Stimulated activated CD8-positive, alpha-beta memory T cell treated with anti-CD3 and anti-CD28 coated beads, Interleukin-15, amount 100 ng/mL, for 1 hour (primary cell): ENCODE data around the gene KDM1A.
A peak's percentile ranks its signal among the peaks of the same experiment; 100 is the strongest.

Experiments
- DNase-seq: peaks from one replicate; pipeline ENCODE4 v3.0.0-alpha.2; 2020; ENCODE audit warnings: low read depth

KDM1A gene

DNA sequence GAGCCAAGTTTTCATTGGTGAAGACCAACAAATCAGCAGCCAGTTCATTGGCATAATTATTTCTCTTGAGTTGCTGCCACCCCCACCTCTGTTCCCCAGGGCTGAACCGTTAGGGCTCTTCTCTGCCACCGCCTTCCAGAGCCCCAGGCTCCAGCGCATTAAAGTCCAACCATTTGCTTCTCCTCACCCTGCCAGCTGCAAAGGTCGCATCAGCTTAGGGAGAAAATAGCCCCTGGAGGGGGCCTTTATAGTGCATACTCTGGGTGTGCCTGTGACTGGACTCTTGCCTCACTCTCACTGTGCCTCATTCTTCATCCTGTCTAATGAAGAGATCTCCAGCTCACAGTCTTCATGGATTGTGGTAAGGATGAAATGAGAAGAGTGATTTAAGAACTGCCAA is 50.4 kb downstream of the KDM1A start:
- DNase-seq, result no peak

DNA sequence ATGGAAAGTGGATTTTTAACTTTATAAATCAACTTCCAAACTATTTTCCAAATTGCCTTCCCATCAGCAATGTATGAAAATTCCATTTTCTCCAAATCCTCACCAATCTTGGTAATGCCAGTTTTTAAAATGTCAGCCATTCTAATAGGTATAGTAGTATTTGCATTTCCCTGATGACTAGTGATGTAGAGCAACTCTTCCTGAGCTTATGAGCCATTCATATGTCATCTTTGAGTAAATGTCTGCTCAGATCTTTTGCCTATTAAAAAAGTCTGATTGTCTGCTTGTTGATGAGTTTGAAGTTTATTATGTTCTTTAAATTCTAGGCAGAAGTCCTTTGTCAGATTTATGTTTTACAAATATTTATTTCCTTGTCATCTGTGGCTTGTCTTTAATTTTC is 54.7 kb downstream of the KDM1A start:
- no peak for DNase-seq

DNA sequence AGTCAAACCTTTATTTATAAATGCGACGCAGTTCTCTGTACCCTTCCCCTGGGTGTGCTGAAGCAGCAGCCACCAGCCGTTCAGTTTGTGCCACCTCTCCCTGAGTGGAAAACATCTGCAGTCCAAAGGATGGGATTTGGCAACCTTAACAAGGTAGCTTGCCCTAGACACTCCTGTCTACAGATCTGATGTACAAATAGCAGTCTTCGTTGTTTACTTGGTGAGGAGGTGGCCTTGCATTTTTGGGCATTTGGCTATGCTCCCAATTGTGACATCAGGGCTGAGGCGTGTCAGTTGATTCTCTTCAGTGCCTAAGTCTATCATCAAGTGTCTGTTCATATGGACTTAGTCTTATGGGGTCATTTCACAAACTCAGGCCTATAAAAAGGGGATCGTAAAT is 59.8 kb downstream of the KDM1A start:
- DNase-seq, result no peak

GRCh38 chr1:23080885-23081284 is 61.6 kb downstream of the KDM1A start:
- no peak for DNase-seq

- no peak for DNase-seq
These were observed 62.1 kb downstream of the KDM1A start for GRCh38 chr1:23081376-23081775.

DNA sequence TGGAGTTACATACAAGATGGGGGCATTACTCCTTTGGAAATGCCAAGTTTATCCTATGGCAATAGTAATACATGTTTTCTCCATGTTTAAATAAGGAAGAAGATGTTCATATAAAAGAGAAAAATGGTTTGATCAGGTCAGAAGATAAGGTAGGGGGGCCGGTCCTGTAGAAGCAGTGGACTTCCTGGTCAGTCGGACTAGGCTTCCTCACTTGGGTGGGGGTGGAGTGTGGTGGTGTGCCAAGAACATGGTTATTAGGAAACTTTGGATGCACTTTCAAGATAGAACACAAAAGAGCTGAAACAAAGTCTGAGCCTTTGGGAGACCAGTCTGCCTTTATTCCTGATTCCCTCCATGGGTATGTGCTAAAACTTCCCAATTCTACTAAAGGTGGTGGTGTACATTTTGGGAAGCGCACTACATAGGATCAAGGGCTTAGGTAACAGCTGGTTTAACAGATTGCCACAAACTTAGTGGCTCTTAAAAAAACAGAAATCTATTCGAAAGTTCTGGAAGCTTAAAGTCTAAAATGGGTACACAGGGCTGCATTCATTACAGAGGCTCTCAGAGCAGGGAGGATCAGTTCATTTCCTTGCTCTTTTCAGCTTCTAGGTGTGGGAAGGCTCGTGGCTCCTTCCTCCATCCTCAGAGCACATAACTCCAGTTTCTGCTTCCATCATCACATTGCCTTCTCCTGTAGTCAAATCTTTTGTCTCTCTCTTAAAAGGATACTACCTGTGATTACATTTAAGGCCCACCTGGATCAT is 64.6 kb downstream of the KDM1A start:
- DNase-seq, result no peak

- no peak for DNase-seq
These were observed 65.6 kb downstream of the KDM1A start for GRCh38 chr1:23084880-23085279.

GRCh38 chr1:23085696-23086095 is 66.4 kb downstream of the KDM1A start:
- DNase-seq, result no peak

DNA sequence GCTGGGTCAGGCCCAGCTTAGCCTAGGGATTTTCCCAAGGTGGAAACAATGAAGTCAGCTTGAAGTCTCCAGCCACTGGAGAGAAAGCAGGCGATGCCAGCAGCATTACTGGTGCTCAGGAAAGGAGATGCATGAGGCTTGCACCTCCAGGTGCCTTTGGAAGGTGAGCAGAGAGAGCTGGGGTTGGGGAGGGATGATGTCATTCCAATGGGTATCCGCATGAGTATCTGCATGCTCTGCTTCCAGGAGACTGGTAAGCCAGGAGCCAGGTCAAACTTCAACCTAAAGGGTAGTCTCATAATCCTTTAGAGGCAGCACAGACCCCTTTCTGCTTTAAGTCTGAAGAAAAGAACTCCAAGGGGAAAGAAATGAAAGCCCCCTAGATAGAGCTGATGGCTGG is 68.8 kb downstream of the KDM1A start:
- DNase-seq, result no peak

DNA sequence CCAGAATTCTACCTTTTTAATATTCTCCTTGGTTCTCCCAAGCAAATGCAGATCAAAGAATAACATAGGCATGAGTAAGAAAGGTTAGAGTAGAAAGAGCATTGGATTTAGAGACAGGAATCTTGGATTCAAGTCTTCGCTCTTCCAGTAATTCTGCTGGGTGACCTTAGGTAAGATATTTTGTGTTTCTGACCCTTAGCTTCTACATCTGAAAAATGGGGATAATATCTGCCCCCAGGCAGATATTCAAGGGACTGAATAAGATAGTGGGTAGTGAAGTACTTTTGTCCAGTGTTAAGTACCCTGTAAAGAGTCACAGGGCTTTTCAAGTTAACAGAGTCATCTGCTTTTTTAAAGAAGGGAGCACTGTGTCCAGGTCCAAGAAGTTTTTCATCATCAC is 70.8 kb downstream of the KDM1A start:
- DNase-seq, result no peak

- no peak for DNase-seq
These were observed 72.3 kb downstream of the KDM1A start for GRCh38 chr1:23091545-23091944.

GRCh38 chr1:23092447-23092846 is 73.2 kb downstream of the KDM1A start:
- DNase-seq, result no peak

DNA sequence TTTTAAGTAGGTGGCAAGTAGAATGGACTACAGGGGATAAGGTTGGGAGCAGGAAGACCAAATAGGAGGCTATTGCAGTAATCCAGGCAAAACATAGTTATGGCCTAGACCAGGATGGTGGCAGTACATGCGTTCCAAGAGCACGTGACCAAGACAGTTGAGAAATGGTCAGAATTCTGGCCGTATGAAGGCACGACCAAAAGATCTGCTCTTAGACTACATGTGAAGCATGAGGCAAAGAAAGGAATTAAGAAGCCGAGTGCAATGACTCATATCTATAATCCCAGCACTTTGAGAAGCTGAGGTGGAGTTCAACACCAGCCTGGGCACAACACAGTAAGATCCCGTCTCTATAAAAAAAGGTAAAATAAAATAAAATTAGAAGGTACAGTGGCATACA is 78.0 kb downstream of the KDM1A start:
- no peak for DNase-seq

DNA sequence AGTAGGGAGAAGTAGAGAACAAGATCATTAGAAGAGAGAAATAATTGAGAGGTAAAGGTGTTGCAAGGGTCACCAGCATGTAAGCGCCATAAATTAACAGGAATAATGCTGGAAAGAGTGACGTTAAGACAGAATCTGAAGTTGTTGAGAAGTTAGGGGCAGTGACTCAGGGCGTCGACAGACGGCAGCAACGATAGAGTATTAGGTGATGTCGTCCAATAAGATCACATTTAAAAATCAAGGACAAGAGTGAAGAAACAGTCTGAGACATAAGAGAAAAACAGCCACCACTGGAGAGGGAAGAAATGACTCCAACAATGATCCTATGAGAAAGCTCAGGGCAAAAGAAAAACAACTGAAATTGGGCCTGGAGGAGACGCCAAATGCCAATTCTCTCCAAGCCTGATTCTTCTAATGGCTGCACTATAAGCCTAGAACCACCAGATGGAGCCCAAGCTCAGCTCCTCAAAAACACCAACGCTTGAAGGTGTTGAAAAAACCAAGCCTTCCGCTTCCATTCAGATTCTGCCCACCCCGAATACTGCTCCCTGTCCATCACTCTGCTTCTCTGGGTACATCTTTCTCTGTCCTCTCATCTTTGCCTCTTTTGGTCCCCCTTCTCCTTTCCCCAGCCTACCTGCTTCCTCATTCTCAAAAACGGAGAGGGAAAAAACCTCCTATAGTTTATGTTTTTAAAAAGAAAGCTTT is 79.3 kb downstream of the KDM1A start:
- peak; percentile 34 for DNase-seq

- no peak for DNase-seq
These were observed 79.9 kb downstream of the KDM1A start for GRCh38 chr1:23099171-23099536.

GRCh38 chr1:23100074-23100748 is 80.9 kb downstream of the KDM1A start:
- no peak for DNase-seq

DNA sequence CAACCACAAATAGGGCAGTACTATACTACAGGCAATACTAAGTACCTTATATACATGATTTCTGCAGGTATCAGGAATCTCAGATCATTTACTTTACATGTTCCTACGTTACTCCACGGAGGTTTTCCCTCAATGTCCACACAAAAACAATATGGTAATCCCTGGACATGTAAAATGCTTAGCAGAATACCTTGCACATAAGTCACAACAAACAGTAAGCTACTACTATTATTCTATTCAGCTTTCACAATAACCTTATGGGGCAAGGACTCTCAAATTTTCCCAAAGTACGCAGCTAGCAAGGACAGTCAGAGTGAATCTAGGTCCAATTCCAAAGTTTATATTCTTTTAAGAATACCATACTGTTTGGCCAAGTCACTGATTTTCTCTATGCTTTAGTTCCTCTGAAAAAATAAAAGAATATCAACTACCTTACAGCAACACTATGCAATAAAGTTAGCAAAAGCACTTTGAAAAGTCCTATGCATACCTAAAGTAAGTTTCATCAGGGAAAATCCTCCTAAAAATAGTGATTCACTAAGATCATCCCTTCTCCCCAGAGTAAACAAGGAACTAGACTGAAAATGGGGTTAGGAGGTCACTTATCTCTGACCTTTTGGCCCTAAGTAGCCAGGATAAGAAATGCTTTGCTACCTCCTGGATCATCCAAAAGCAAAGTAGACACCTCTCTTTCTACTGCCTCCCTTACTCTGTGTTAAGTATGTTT is 82.0 kb downstream of the KDM1A start:
- DNase-seq, result no peak

DNA sequence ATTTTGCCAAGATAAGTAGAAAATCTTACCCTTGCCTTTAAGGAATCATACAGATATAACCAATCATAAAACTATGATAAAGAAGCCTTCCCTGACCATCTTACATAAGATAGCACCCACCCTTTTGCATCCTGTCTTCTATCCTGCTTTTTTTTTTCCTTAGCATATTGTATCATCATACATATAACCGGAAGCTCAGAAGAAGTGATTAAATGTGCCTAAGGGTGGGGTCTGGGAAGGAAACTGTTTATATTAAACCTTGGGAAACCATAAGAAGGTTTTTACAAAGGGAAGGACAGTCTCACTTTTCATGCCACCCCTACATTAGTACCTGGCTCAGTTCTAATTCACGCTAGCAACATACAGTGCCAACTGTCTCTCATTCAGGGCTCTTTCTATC is 82.6 kb downstream of the KDM1A start:
- DNase-seq, result no peak

DNA sequence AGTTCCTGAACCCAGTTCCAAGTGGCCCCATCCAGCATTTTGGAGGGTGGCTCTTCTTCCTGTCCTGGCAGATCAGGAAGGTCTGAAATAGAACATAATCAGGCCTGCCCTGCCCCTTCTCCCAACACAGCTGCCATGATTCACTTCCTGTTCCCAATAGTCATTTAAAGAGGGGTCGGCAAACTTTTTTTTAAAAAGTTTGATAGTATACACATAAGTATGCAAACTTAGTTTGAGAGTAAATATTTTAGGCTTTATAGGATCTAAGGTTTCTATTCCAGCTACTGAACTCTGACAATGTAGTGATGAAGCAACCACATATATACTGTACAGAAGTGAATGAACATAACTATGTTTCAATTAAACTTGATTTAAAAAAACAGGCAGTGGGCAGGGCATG is 83.0 kb downstream of the KDM1A start:
- DNase-seq, result no peak

DNA sequence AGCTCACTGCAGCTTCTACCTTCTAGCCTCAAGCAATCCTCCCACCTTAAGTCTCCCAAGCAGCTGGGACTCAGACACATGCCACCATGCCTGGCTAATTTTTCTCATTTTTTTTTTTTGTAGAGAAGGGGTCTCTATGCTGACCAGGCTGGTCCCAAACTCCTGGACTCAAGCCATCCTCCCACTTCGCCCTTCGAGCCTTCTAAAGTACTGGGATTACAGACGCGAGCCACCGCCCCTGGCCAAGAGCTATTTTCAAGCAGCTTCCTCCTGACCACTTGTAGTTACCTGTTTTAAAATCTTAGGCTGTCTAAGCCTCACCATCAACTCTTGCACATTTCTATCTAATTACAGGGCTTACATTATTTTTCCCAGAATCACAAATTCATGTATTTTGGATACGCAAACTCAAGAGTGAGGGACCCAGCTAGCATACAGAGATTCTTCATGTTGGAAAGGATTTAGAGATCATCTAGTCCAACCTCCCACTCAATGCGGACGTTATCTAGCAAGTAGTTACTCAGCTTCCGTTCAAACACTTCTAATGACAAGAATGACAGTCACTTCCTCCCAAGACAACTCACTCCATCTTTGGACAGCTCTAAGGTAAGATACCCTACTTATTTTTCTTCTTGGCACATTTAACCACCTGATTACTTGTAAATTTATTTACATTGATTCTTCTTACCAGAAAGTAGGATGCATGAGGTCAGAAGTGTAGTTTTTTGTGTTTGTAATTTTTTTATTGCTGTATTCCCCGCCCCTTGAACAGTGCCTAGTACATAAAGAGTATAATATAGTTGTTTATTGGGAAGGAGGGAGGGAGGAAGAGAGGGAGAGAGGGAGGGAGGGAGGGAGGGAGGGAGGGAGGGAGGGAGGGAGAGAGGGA is 84.0 kb downstream of the KDM1A start:
- DNase-seq, result no peak

DNA sequence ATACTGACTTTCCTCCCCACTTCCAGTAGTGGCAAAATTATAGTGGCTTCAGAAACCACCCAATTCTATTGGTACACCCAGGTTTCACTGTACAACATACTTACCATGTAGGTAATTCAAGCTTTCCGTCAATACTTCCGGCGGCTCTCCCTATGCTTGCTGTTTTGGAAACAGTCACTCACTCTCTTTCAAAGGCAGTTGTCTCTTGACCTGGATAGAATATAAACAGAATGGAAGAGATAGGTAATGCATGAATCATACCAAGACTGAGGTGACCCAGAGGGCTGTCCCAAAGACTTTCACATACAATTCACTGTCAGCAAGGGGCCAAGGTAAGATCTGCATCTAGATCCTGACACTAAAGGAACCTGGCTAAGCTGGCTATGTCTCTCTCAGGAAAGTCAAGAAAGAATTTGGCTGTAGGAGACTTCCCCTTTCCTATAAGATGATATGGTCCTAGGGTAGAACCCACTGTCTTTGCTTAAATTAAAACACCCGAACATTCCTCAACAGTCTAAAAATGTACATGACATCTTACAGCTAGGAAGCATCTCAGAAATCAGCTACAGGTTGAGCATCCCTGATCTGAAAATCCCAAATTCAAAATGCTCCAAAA is 89.8 kb downstream of the KDM1A start:
- no peak for DNase-seq
